MG63 (cell line): ENCODE data around the gene AMIGO1. TPM values are rescaled to one million over a fixed set of nuclear protein-coding genes. Genes with fewer than 3 reads are reported as not detected.

Source experiments
- DNase-seq: peaks from one replicate; pipeline ENCODE4 v3.0.0-alpha.2; 2020
- H3K27me3 ChIP-seq: fragments of 250-450 bp; sonication (Bioruptor Pico); 2 replicates; pipeline ENCODE4 v1.5.1; 2020; ENCODE audit warnings: mild to moderate bottlenecking, moderate library complexity
- H3K36me3 ChIP-seq: fragments of 250-450 bp; sonication (Bioruptor Pico); 2 replicates; pipeline ENCODE4 v1.5.1; 2020; ENCODE audit warnings: mild to moderate bottlenecking, moderate library complexity
- H3K4me3 ChIP-seq: fragments of 250-450 bp; sonication (Bioruptor Pico); 2 replicates; pipeline ENCODE4 v1.5.1; 2020; ENCODE audit warnings: mild to moderate bottlenecking, moderate library complexity
- H3K9me3 ChIP-seq: fragments of 250-450 bp; sonication (Bioruptor Pico); 2 replicates; pipeline ENCODE4 v1.5.1; 2020; ENCODE audit warnings: mild to moderate bottlenecking, moderate library complexity
- total RNA-seq: library from RNA; depleted of rRNA; stranded (reverse); fragments of >200 nt; shearing (Covaris generic); gene quantifications from 2 replicates; pipeline ENCODE4 v1.2.3, GENCODE V29; 2014; ENCODE audit warnings: low replicate concordance

Gene AMIGO1
- total RNA-seq, 1 experiment from 2014 or later: 1.3 TPM

- no peak overlapping the region for H3K4me3 ChIP-seq
- no peaks in the 10 kb centered on the region for H3K9me3 ChIP-seq
- H3K27me3 ChIP-seq: peaks cover 18% of the 10 kb centered on the region
- no peak for DNase-seq
- no peaks in the 10 kb centered on the region for H3K36me3 ChIP-seq
Observed at GRCh38 chr1:109521002-109521951, 11.8 kb upstream of the AMIGO1 start.

GRCh38 chr1:109517337-109517736, 7.8 kb upstream of the AMIGO1 start:
- Histone ChIP-seq H3K27me3 (peaks cover 14% of the 10 kb centered on the region), H3K9me3 (no peaks in the 10 kb centered on the region), H3K36me3 (no peaks in the 10 kb centered on the region), H3K4me3 (no peak overlapping the region)
- no peak for DNase-seq

- Histone ChIP-seq H3K27me3 (peaks cover 13% of the 10 kb centered on the region; the same call in 1 of the 2 replicates), H3K4me3 (no peak overlapping the region), H3K9me3 (no peaks in the 10 kb centered on the region), H3K36me3 (no peaks in the 10 kb centered on the region)
- DNase-seq: no peak
Observed at GRCh38 chr1:109516872-109517271, 7.3 kb upstream of the AMIGO1 start.

- peaks cover 16% of the 10 kb centered on the region for H3K27me3 ChIP-seq
- H3K9me3 ChIP-seq: no peaks in the 10 kb centered on the region
- no peaks in the 10 kb centered on the region for H3K36me3 ChIP-seq
- no peak for DNase-seq
- H3K4me3 ChIP-seq: no peak overlapping the region
Observed at GRCh38 chr1:109514846-109515245, 5.3 kb upstream of the AMIGO1 start.

- H3K36me3 ChIP-seq: no peaks in the 10 kb centered on the region
- H3K9me3 ChIP-seq: no peaks in the 10 kb centered on the region
- H3K4me3 ChIP-seq: no peak overlapping the region
- peaks cover 16% of the 10 kb centered on the region for H3K27me3 ChIP-seq
- no peak for DNase-seq
Observed at GRCh38 chr1:109513110-109513710, 3.7 kb upstream of the AMIGO1 start.

- Histone ChIP-seq H3K27me3 (peaks cover 16% of the 10 kb centered on the region), H3K9me3 (no peaks in the 10 kb centered on the region), H3K4me3 (no peak overlapping the region), H3K36me3 (no peaks in the 10 kb centered on the region)
- no peak for DNase-seq
Observed at GRCh38 chr1:109508873-109509175, 703 bp downstream of the AMIGO1 start.

GRCh38 chr1:109508001-109508872, 1.3 kb downstream of the AMIGO1 start:
- Histone ChIP-seq H3K9me3 (no peaks in the 10 kb centered on the region), H3K36me3 (no peaks in the 10 kb centered on the region), H3K4me3 (no peak overlapping the region), H3K27me3 (peaks cover 16% of the 10 kb centered on the region)
- DNase-seq: no peak

GRCh38 chr1:109504974-109505373, 4.6 kb downstream of the AMIGO1 start:
- no peak for DNase-seq
- Histone ChIP-seq H3K4me3 (no peak overlapping the region), H3K36me3 (peaks cover 22% of the 10 kb centered on the region), H3K9me3 (no peaks in the 10 kb centered on the region), H3K27me3 (peaks cover 1% of the 10 kb centered on the region)

GRCh38 chr1:109503935-109504334, 5.6 kb downstream of the AMIGO1 start:
- Histone ChIP-seq H3K36me3 (peaks cover 26% of the 10 kb centered on the region), H3K27me3 (no peaks in the 10 kb centered on the region; the same call in 1 of the 2 replicates), H3K4me3 (no peak overlapping the region), H3K9me3 (no peaks in the 10 kb centered on the region)
- no peak for DNase-seq

GRCh38 chr1:109502364-109502851, 7.1 kb downstream of the AMIGO1 start:
- Histone ChIP-seq H3K4me3 (no peak overlapping the region), H3K27me3 (no peaks in the 10 kb centered on the region), H3K36me3 (peaks cover 39% of the 10 kb centered on the region), H3K9me3 (no peaks in the 10 kb centered on the region)
- DNase-seq: no peak

GRCh38 chr1:109501644-109502363, 7.7 kb downstream of the AMIGO1 start:
- Histone ChIP-seq H3K27me3 (no peaks in the 10 kb centered on the region), H3K9me3 (no peaks in the 10 kb centered on the region), H3K36me3 (peaks cover 45% of the 10 kb centered on the region), H3K4me3 (no peak overlapping the region)
- no peak for DNase-seq

- no peaks in the 10 kb centered on the region for H3K27me3 ChIP-seq
- peaks cover 53% of the 10 kb centered on the region for H3K36me3 ChIP-seq
- no peak for DNase-seq
- H3K4me3 ChIP-seq: no peak overlapping the region
- no peaks in the 10 kb centered on the region for H3K9me3 ChIP-seq
Observed at GRCh38 chr1:109500941-109501381, 8.6 kb downstream of the AMIGO1 start.

GRCh38 chr1:109499661-109500536, 9.6 kb downstream of the AMIGO1 start:
- DNase-seq: peak; percentile 53
- Histone ChIP-seq H3K36me3 (peaks cover 61% of the 10 kb centered on the region), H3K27me3 (no peaks in the 10 kb centered on the region), H3K4me3 (no peak overlapping the region), H3K9me3 (no peaks in the 10 kb centered on the region)

GRCh38 chr1:109499081-109499480, 10.4 kb downstream of the AMIGO1 start:
- no peaks in the 10 kb centered on the region for H3K27me3 ChIP-seq
- H3K9me3 ChIP-seq: no peaks in the 10 kb centered on the region
- peaks cover 61% of the 10 kb centered on the region for H3K36me3 ChIP-seq
- DNase-seq: no peak
- H3K4me3 ChIP-seq: no peak overlapping the region

- Histone ChIP-seq H3K27me3 (no peaks in the 10 kb centered on the region), H3K9me3 (no peaks in the 10 kb centered on the region), H3K36me3 (peaks cover 61% of the 10 kb centered on the region), H3K4me3 (no peak overlapping the region)
- DNase-seq: peak; percentile 47
Observed at GRCh38 chr1:109498161-109498801, 11.2 kb downstream of the AMIGO1 start.
